Natural killer cell (primary cell): Measurements from ENCODE around the gene C1orf94. TPM values are rescaled to one million over a fixed set of nuclear protein-coding genes. Genes with fewer than 3 reads are reported as not detected.

Experiments used
- ATAC-seq, 3 donors: fragments of 150-1000 bp in 2 of 3; fragments of 200-7000 bp in 1 of 3; cut with Tn5 transposase; 1 replicate in 1 of 3; 2 replicates in 2 of 3; pipeline ENCODE4 v1.10.0; 2021; ENCODE audit warnings: mild to moderate bottlenecking in 2 of 3, moderate library complexity in 2 of 3
- DNase-seq, 2 donors: peaks; one replicate each; pipeline versions ENCODE4 v3.0.0 to v3.0.0-alpha.2; 2013 to 2021; ENCODE audit warnings: mixed read lengths in 1 of 2
- H3K27ac ChIP-seq: one replicate; pipeline ENCODE4 v1.5.1; 2013; ENCODE audit warnings: mild to moderate bottlenecking, low read length
- H3K27me3 ChIP-seq: one replicate; pipeline ENCODE4 v1.6.1; 2013; ENCODE audit warnings: low read length; ENCODE audit not compliant: control insufficient read depth, insufficient read depth
- H3K36me3 ChIP-seq: one replicate; pipeline ENCODE4 v1.6.1; 2013; ENCODE audit warnings: low read length; ENCODE audit not compliant: control insufficient read depth, insufficient read depth
- H3K4me1 ChIP-seq: one replicate; pipeline ENCODE4 v1.6.1; 2013; ENCODE audit warnings: low read length; ENCODE audit not compliant: control insufficient read depth, insufficient read depth
- H3K4me3 ChIP-seq: one replicate; pipeline ENCODE4 v1.5.1; 2013; ENCODE audit warnings: low read length
- H3K9me3 ChIP-seq: one replicate; pipeline ENCODE4 v1.6.1; 2013; ENCODE audit warnings: low read length; ENCODE audit not compliant: control insufficient read depth, insufficient read depth
- H3K27ac Mint-ChIP-seq, 2 donors: one replicate each; pipeline ENCODE4 v1.8.0; 2022; ENCODE audit warnings: mild to moderate bottlenecking in 2 of 2, mixed read lengths in 2 of 2, moderate library complexity in 1 of 2
- H3K27me3 Mint-ChIP-seq, 2 donors: one replicate each; pipeline ENCODE4 v1.8.0; 2022; ENCODE audit warnings: low read depth in 2 of 2, mixed read lengths in 2 of 2
- H3K36me3 Mint-ChIP-seq: one replicate; pipeline ENCODE4 v1.8.0; 2022; ENCODE audit warnings: mixed read lengths
- H3K4me1 Mint-ChIP-seq, 2 donors: one replicate each; pipeline ENCODE4 v1.8.0; 2022; ENCODE audit warnings: mixed read lengths in 2 of 2
- H3K4me3 Mint-ChIP-seq: one replicate; pipeline ENCODE4 v1.8.0; 2022; ENCODE audit warnings: mild to moderate bottlenecking, moderate library complexity, mixed read lengths
- H3K9me3 Mint-ChIP-seq, 2 donors: one replicate each; pipeline ENCODE4 v1.8.0; 2022; ENCODE audit warnings: mixed read lengths in 2 of 2
- CTCF ChIP-seq: fragments of 200-600 bp; IDR thresholded peaks from one replicate; pipeline ENCODE4 v1.8.0; 2022; ENCODE audit warnings: antibody characterized with exemption
- WGBS: methylation state at CpG from one replicate; pipeline ENCODE4 v1.1.7; 2013; ENCODE audit warnings: missing lambda C conversion rate; ENCODE audit not compliant: insufficient coverage; 5-methylcytosine and 5-hydroxymethylcytosine counted together
- intact Hi-C: fragments of 100-400 bp; cut with micrococcal nuclease; formaldehyde crosslinking; loops from one replicate; pipeline ENCODE4 v1.14.2; 2022
- total RNA-seq, 4 donors: library from RNA; stranded (reverse); fragments of 120-200 nt in 1 of 4; gene quantifications; one replicate each; pipeline versions ENCODE4 v1.2.3 to v1.2.4, GENCODE V29; 2013 to 2022

C1orf94 gene
- total RNA-seq, 3 donors from 2014 or later (not counting 1 experiment from before 2014, with no cell fraction given), result not detected

DNA sequence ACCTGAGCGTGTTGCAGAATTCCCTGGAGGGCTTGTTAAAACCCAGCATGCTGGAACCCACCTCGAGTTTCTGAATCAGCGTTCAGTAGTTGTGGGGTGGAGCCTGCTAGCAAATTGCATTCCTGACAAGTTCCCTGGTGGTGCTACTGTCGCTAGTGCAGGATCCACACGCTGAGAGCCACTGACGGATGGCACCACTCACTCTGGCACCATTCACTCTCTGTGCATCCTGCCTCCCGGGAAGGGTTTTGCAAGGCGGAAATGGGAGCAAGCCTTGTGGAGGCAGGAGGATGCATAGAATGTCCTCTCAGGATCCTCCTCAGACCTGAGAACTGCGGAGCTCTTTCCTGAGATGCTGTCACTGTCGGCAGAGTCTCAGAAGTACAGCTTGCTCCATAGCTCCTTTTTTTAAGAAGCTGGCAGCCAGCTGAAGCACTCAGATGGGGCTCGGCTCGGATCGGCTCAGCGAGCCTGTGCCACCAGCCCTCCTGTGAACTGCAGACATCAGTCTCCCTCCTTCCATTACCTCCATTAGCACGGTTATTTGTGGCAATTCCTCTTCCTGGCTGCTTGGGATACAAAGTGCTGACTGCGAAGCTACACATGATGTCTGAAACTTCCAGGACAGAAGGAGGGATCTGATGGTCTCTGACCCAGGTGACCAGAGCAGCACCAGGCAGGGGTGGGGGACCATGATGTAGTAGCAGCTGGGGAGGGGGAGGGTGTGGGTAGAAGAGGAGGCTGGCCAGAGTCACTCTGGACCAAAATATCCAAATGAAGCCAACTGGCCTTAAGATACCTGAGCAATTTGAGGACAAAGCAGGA is 89.6 kb downstream of the C1orf94 start:
- Mint-ChIP-seq H3K4me3 (no peak overlapping the region), H3K27ac (no peak overlapping the region), H3K27me3 (peaks cover 8 to 30% of the 10 kb centered on the region in 2 donors), H3K36me3 (no peaks in the 10 kb centered on the region), H3K4me1 (no peaks in the 10 kb centered on the region), H3K9me3 (no peaks in the 10 kb centered on the region)
- intact Hi-C loops, result no loop called here
- no peak for TF ChIP-seq CTCF
- 33% methylated on average over 16 of the region's 16 CpGs for WGBS
- Histone ChIP-seq H3K27me3 (no peaks in the 10 kb centered on the region), H3K36me3 (no peaks in the 10 kb centered on the region), H3K9me3 (no peaks in the 10 kb centered on the region), H3K4me3 (no peak overlapping the region), H3K27ac (no peak overlapping the region), H3K4me1 (no peaks in the 10 kb centered on the region)
- no peak for ATAC-seq
- no peak for DNase-seq

DNA sequence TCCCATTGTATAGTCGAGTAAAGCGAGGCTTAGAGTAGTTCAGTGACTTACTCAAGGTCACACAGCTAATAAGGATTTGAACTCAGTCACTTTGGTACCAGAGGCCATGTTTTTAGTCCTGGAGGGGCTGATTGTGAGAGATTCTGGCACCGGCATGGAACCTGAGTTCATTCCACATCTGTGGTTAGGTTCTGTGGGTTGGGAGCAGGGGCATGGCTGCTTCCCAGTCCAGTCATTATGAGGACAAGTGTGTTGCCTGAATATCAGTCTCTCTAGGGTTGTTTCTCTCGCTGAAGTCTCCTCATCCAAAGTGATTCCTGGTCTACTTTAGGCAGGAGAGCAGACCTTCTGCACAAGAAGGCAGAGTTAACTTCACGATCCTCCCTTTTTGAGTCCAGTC is 90.6 kb downstream of the C1orf94 start:
- Histone ChIP-seq H3K27me3 (no peaks in the 10 kb centered on the region), H3K27ac (no peak overlapping the region), H3K4me1 (no peaks in the 10 kb centered on the region), H3K9me3 (no peaks in the 10 kb centered on the region), H3K4me3 (no peak overlapping the region), H3K36me3 (no peaks in the 10 kb centered on the region)
- no peak overlapping the region for H3K27ac Mint-ChIP-seq
- no peak overlapping the region for H3K4me3 Mint-ChIP-seq
- TF ChIP-seq CTCF, result no peak
- H3K36me3 Mint-ChIP-seq, result no peaks in the 10 kb centered on the region
- H3K9me3 Mint-ChIP-seq, result no peaks in the 10 kb centered on the region
- WGBS, result 66% methylated on average over 5 of the region's 5 CpGs
- peaks cover 7 to 24% of the 10 kb centered on the region in 2 donors for H3K27me3 Mint-ChIP-seq
- H3K4me1 Mint-ChIP-seq, result no peaks in the 10 kb centered on the region
- ATAC-seq (no peak), DNase-seq (no peak)
- intact Hi-C loops, result no loop called here

DNA sequence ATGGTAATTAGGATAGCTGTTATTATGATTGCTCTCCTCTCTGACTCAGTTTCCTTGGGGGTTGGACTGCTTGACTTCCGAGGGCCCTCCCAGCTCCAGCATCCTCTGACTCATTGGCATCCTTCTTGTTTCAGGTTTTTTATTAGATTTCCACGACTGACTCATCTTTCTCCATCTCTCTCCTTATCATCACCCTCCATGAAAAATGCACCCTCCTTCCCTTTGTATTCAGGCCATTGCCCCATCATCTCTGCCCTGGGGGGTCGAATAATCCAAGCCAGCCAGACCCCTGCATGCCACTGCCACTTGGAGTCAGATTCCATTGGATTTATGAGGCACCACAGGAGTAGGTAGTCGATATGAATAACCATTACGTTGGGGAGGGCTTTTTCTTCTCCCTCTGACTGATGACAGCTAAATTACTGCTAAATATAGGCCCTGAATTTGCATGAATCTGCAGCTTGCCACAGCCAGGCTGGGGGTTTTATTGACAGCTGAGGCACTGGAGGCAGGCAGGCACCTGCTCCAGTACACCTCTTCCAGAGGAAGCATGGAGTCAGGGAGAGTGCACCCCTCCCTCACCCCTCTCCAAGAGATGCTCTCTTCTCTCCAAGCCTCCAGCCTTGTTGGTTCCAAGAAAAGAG is 91.7 kb downstream of the C1orf94 start:
- Mint-ChIP-seq H3K36me3 (no peaks in the 10 kb centered on the region), H3K27ac (no peak overlapping the region), H3K4me3 (no peak overlapping the region), H3K4me1 (no peaks in the 10 kb centered on the region), H3K9me3 (no peaks in the 10 kb centered on the region), H3K27me3 (peaks cover 7 to 24% of the 10 kb centered on the region in 2 donors)
- Histone ChIP-seq H3K4me3 (no peak overlapping the region), H3K27me3 (no peaks in the 10 kb centered on the region), H3K9me3 (no peaks in the 10 kb centered on the region), H3K27ac (no peak overlapping the region), H3K36me3 (no peaks in the 10 kb centered on the region), H3K4me1 (no peaks in the 10 kb centered on the region)
- 50% methylated on average over 5 of the region's 5 CpGs for WGBS
- no peak for TF ChIP-seq CTCF
- intact Hi-C loops, result no loop called here
- ATAC-seq (no peak), DNase-seq (no peak)

Other genes starting within 250 kb of the C1orf94 start
- not detected for gene CSMD2, start 11.7 kb upstream of the C1orf94 start, total RNA-seq